ENCODE results near the gene PI4KA.

PI4KA gene

DNA sequence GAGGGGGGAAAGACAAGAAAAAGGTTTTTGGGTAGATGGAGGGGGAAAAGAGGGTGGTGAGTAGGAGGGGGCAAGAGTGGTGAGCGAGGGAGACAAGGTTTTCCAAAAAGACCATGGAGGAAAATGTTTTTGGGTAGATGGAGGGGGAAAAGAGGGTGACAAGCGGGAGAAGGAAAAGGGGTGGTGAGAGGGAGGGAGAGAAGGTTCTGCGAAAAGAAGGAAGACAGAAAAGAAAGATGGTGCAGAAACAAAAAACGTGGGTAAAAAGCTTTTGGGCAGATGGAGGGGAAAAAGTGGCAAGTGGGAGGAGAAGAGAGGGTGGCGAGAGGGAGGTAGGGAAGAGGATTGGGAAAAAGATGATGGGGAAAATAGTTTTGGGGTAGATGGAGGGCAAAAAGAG is 200.6 kb downstream of the PI4KA start:
- Histone ChIP-seq H3K9ac (ENCODE audit: low read length) (no peak overlapping the region), H2BK5ac (ENCODE audit: low read depth, low read length, poor library complexity) (no peak overlapping the region), H2BK12ac (ENCODE audit: low read length) (no peak overlapping the region), H3K27me3 (ENCODE audit: insufficient read depth, low read length) (no peaks in the 10 kb centered on the region), H3K4me1 (ENCODE audit: control insufficient read depth in 1 of 2, insufficient read depth in 2 of 2, low read length in 2 of 2) (no peaks in the 10 kb centered on the region), H3K18ac (ENCODE audit: low read length) (no peak overlapping the region), H2BK120ac (ENCODE audit: insufficient read depth, low read length, poor library complexity) (no peak overlapping the region), H2AFZ (ENCODE audit: insufficient read depth, low read length, poor library complexity) (no peak overlapping the region), H3K36me3 (ENCODE audit: control insufficient read depth in 1 of 2, insufficient read depth in 2 of 2, low read length in 2 of 2) (no peaks in the 10 kb centered on the region), H2AK5ac (ENCODE audit: low read length) (no peak overlapping the region), H3K14ac (ENCODE audit: low read length) (no peak overlapping the region), H3K23ac (ENCODE audit: low read length) (no peak overlapping the region), H4K91ac (ENCODE audit: low read depth, low read length) (no peak overlapping the region), H3K4me2 (ENCODE audit: low read length) (no peak overlapping the region), H3K4me3 (ENCODE audit: low read depth, low read length) (no peak overlapping the region), H4K8ac (ENCODE audit: low read depth, low read length) (no peak overlapping the region), H3K4ac (ENCODE audit: low read depth, low read length) (no peak overlapping the region), H3K27ac (ENCODE audit: low read depth, low read length) (no peak overlapping the region), H4K12ac (ENCODE audit: low read depth, low read length) (no peak overlapping the region), H3K9me3 (ENCODE audit: insufficient read depth, low read depth, low read length) (peaks cover 5% of the 10 kb centered on the region), H3K79me1 (ENCODE audit: low read length) (no peaks in the 10 kb centered on the region), H3K79me2 (ENCODE audit: control insufficient read depth, insufficient read depth, low read length, poor library complexity) (no peaks in the 10 kb centered on the region)
- no peak for DNase-seq
- 100% methylated on average over 2 of the region's 5 CpGs for WGBS (ENCODE audit: extremely low coverage, insufficient coverage, insufficient read length)
